ENCODE data around the gene PLAAT2. TPM values are rescaled to one million over a fixed set of nuclear protein-coding genes. Genes with fewer than 3 reads are reported as not detected.
A peak's percentile ranks its signal among the peaks of the same experiment; 100 is the strongest.
"Not testable (repeated sequence)": the region's sequence is repeated elsewhere in the genome, so short reads cannot be mapped to it uniquely, and the experiment has no call there.

The PLAAT2 gene
- total RNA-seq, 1 experiment from 2014 or later, result 0.66 TPM

GRCh38 chr11:63586451-63587166, 23.4 kb upstream of the PLAAT2 start:
- Mint-ChIP-seq H3K36me3 (peaks cover 93% of the 10 kb centered on the region), H3K9me3 (peaks cover 25% of the 10 kb centered on the region), H3K27ac (peak overlapping the region; percentile 32; the same call in 1 of the 2 replicates), H3K4me1 (peaks cover 11% of the 10 kb centered on the region), H3K4me3 (no peak overlapping the region), H3K27me3 (ENCODE audit: low read depth) (no peaks in the 10 kb centered on the region)
- POLR2A ChIA-PET, result interaction anchor here (0.7 kb wide), 1 partner anchor 613 kb away, joined by 4 read pairs; no protein-coding TSS in a partner anchor
- TF ChIP-seq ZNF512 (CRISPR knock-in tag; IDR thresholded peaks at IDR 0.05; ENCODE audit: borderline replicate concordance), result no peak
- TF ChIP-seq GABPB1 (CRISPR knock-in tag; IDR thresholded peaks at IDR 0.05), result peak; percentile 71
- ATAC-seq (no peak), DNase-seq (ENCODE audit: low spot score) (no peak)
- CTCF ChIA-PET, result no interaction called here

GRCh38 chr11:63583357-63583677, 20.1 kb upstream of the PLAAT2 start:
- Mint-ChIP-seq H3K27ac (peak overlapping the region; percentile 49; the same call in 1 of the 2 replicates), H3K4me3 (no peak overlapping the region), H3K27me3 (ENCODE audit: low read depth) (peaks cover 6% of the 10 kb centered on the region), H3K36me3 (peaks cover 91% of the 10 kb centered on the region), H3K4me1 (peaks cover 11% of the 10 kb centered on the region), H3K9me3 (peaks cover 47% of the 10 kb centered on the region)
- ATAC-seq (no peak), DNase-seq (ENCODE audit: low spot score) (no peak)
- no peak for TF ChIP-seq PRRX2 (CRISPR knock-in tag; IDR thresholded peaks at IDR 0.05)
- TF ChIP-seq GABPB1 (CRISPR knock-in tag; IDR thresholded peaks at IDR 0.05), result peak; percentile 85
- ChIA-PET CTCF (no interaction called here), POLR2A (no interaction called here)

GRCh38 chr11:63581224-63581623, 18.0 kb upstream of the PLAAT2 start:
- ATAC-seq; CTCF ChIA-PET; POLR2A ChIA-PET; H3K4me3 Mint-ChIP-seq; H3K27me3 Mint-ChIP-seq (ENCODE audit: low read depth): not testable (repeated sequence)
- peaks cover 90% of the 10 kb centered on the region for H3K36me3 Mint-ChIP-seq
- peaks cover 11% of the 10 kb centered on the region for H3K4me1 Mint-ChIP-seq
- H3K27ac Mint-ChIP-seq, result peak overlapping the region; percentile 34; the same call in 1 of the 2 replicates
- peak; percentile 57; the same call in 1 of the 2 replicates for TF ChIP-seq TEAD1 (CRISPR knock-in tag; IDR thresholded peaks at IDR 0.05)
- peaks cover 50% of the 10 kb centered on the region for H3K9me3 Mint-ChIP-seq
- peak; percentile 51 for DNase-seq (ENCODE audit: low spot score)

- POLR2A ChIA-PET; CTCF ChIA-PET; H3K27me3 Mint-ChIP-seq (ENCODE audit: low read depth); H3K27ac Mint-ChIP-seq; DNase-seq (ENCODE audit: low spot score); ATAC-seq; H3K4me3 Mint-ChIP-seq: not testable (repeated sequence)
- Mint-ChIP-seq H3K36me3 (peaks cover 92% of the 10 kb centered on the region), H3K4me1 (peaks cover 27% of the 10 kb centered on the region), H3K9me3 (peaks cover 49% of the 10 kb centered on the region)
Observed at GRCh38 chr11:63578882-63579281, 15.7 kb upstream of the PLAAT2 start.

- ATAC-seq (no peak), DNase-seq (ENCODE audit: low spot score) (no peak)
- H3K4me3 Mint-ChIP-seq, result no peak overlapping the region
- H3K9me3 Mint-ChIP-seq, result peaks cover 15% of the 10 kb centered on the region
- TF ChIP-seq NFYB (CRISPR knock-in tag; conservative IDR thresholded peaks at IDR 0.05; ENCODE audit: low read depth) (no peak), AFF4 (CRISPR knock-in tag; IDR thresholded peaks at IDR 0.05; ENCODE audit: borderline replicate concordance) (no peak), ZNF219 (CRISPR knock-in tag; IDR thresholded peaks at IDR 0.05; ENCODE audit: borderline replicate concordance) (no peak), ZNF121 (CRISPR knock-in tag; IDR thresholded peaks at IDR 0.05) (no peak), IRF1 (CRISPR knock-in tag; IDR thresholded peaks at IDR 0.05) (no peak), GABPB1 (CRISPR knock-in tag; IDR thresholded peaks at IDR 0.05) (peak; percentile 73), ZNF423 (CRISPR knock-in tag; IDR thresholded peaks at IDR 0.05) (no peak), ZNF425 (CRISPR knock-in tag; conservative IDR thresholded peaks at IDR 0.05) (no peak), EMX1 (CRISPR knock-in tag; IDR thresholded peaks at IDR 0.05) (no peak)
- peaks cover 26% of the 10 kb centered on the region for H3K4me1 Mint-ChIP-seq
- H3K27ac Mint-ChIP-seq, result peak overlapping the region; percentile 66; the same call in 1 of the 2 replicates
- ChIA-PET CTCF (interaction anchor here (1.1 kb wide), 1 partner anchor 97 kb away, joined by 3 read pairs; no protein-coding TSS in a partner anchor), POLR2A (no interaction called here)
- 0 out of 2 replicates have a peak, but pooled peaks cover 3% of the 10 kb centered on the region for H3K27me3 Mint-ChIP-seq (ENCODE audit: low read depth)
- peaks cover 61% of the 10 kb centered on the region for H3K36me3 Mint-ChIP-seq
Observed at GRCh38 chr11:63574856-63575602, 11.8 kb upstream of the PLAAT2 start.
